ENCODE measurements around the gene EFCAB13. TPM values are rescaled to one million over a fixed set of nuclear protein-coding genes. Genes with fewer than 3 reads are reported as not detected.

The EFCAB13 gene, protein sequence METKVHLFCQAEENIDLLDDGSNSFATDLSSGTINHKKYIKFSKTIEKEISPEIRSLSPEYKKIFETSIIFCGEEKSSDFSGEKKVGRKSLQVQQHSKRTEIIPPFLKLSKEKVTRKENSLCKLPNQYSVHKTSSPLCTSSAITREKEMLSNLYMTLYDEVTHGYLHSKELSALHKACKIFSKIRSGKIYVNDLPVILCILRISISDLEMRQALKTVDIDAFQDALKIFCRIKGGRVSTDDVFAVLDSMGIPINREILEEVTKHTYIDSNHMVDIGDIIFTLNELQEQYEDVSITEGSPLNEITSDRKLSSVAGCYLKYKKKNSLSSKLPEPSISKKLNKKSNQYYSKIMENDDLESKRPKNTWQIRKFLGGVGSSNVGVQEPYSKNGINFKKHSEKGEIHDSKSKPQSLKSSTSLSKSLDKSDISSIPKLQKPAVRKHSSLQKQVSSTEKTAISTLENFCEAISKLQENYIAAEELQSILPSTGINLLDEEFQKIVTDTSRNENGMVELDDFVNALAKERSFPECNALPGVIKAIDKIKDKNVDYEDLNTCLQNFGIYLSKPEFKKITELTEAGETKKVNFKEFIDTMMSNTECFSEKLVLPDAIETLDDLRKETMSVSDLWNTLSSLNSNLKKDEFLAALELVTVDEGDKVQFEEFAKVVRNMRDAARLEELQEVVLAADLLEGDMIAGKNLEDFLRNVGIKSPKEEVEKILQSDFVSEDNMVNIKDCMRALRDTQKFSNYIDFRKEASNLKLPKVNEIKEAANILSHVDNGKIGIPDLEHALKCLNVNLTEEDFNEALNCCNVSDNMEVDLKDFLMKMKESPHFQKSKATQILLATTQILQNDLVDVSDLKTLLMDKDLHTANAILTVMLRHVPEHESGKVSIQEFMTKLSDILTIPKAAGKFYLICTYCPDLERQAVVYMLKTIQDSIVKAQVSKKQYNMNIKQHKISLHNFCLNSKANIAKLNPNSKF
- total RNA-seq (18.8 TPM), polyA plus RNA-seq (ENCODE audit: insufficient read depth, low read depth, low replicate concordance) (2.2 TPM)
- long read RNA-seq, donor 1: 0 reads
- long read RNA-seq, donor 2: 0 reads
- long read RNA-seq, donor 3: 0 reads
- long read RNA-seq, donor 4: 0 reads
- long read RNA-seq, donor 5: 0 reads
- long read RNA-seq, donor 6, partial matches to known transcripts: 7 of 7 reads
- long read RNA-seq, donor 6, other reads (novel, unspliced or antisense): 0 of 7 reads
- long read RNA-seq, donor 7, partial matches to known transcripts: 0 of 4 reads
- long read RNA-seq, donor 7, other reads (novel, unspliced or antisense): 4 of 4 reads
- long read RNA-seq, donor 8, partial matches to known transcripts: 18 of 18 reads
- long read RNA-seq, donor 8, other reads (novel, unspliced or antisense): 0 of 18 reads
- long read RNA-seq, donor 9: 0 reads
- long read RNA-seq, donor 10: 0 reads

GRCh38 chr17:47323382-47324223, at the start of gene EFCAB13:
TSS of gene EFCAB13 (plus strand) at chr17:47323955. CDS start at chr17:47328354, 4,399 bp downstream.
- TF ChIP-seq, protein P1, sequence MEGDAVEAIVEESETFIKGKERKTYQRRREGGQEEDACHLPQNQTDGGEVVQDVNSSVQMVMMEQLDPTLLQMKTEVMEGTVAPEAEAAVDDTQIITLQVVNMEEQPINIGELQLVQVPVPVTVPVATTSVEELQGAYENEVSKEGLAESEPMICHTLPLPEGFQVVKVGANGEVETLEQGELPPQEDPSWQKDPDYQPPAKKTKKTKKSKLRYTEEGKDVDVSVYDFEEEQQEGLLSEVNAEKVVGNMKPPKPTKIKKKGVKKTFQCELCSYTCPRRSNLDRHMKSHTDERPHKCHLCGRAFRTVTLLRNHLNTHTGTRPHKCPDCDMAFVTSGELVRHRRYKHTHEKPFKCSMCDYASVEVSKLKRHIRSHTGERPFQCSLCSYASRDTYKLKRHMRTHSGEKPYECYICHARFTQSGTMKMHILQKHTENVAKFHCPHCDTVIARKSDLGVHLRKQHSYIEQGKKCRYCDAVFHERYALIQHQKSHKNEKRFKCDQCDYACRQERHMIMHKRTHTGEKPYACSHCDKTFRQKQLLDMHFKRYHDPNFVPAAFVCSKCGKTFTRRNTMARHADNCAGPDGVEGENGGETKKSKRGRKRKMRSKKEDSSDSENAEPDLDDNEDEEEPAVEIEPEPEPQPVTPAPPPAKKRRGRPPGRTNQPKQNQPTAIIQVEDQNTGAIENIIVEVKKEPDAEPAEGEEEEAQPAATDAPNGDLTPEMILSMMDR (IDR thresholded peaks at IDR 0.05; ENCODE audit: borderline replicate concordance, extremely low read depth, insufficient read depth): peak; percentile 23
- DNase-seq (peak; percentile 88 to 97 (median 96)), FAIRE-seq (no peak)
- peak within 1 kb of the TSS; percentile 74 to 85 for H3K27ac ChIP-seq (ENCODE audit: low read depth in 2 of 2, low read length in 2 of 2)
- H3K27me3 ChIP-seq (ENCODE audit: control insufficient read depth, insufficient read depth, low read length): no peaks in the 10 kb centered on the region
- peak within 1 kb of the TSS; percentile 71 to 72 (median 71) for H3K9ac ChIP-seq (ENCODE audit: low read length in 3 of 3)
- H3K9me3 ChIP-seq (ENCODE audit: control insufficient read depth in 2 of 3, insufficient read depth in 1 of 3, low read length in 3 of 3): peaks cover 0 to 2% (median 0%) of the 10 kb centered on the region in 3 donors
- intact Hi-C loops (cut with DNase I): no loop called here
- peak within 1 kb of the TSS; percentile 71 to 96 (median 82) for H3K4me3 ChIP-seq (ENCODE audit: low read length in 3 of 3)
- no peaks in the 10 kb centered on the region for H3K36me3 ChIP-seq (ENCODE audit: control insufficient read depth in 2 of 3, insufficient read depth in 3 of 3, low read length in 3 of 3)
- no peaks in the 10 kb centered on the region for H3K4me1 ChIP-seq (ENCODE audit: control insufficient read depth in 2 of 3, insufficient read depth in 2 of 3, low read depth in 1 of 3, low read length in 3 of 3)

DNA sequence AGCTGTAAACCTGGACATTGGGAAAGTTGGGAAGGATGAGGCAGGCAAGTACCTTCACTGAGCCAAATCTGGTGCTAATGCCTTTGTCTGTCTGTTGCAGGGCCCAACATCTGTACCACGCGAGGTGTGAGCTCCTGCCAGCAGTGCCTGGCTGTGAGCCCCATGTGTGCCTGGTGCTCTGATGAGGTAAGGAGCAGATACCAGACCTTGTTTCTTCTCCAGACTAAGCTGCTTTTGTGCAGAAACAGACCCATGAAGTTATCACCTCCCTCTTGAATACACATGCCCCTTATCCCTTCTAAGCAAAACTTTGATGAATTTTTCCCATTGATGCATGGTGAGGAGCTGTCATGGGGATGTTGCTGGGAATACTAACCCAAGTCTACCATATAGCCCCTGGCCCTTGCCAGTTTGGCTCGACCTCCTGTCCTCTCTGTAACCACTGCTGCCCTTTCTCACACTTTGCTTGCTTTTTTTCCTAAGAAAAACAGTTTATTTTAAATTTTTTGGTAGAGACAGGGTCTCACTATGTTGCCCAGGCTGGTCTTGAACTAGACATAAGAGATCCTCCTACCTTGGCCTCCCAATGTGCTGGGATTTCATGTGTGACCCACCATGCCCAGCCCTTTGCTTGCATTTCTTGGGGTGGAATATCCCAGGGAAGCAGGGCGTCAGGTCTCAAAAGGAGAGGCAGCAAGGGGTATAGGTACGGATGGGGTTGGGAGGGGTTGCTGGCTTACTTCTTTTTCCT, 49.3 kb upstream of the EFCAB13 start:
- Histone ChIP-seq H3K36me3 (ENCODE audit: control insufficient read depth in 2 of 3, insufficient read depth in 3 of 3, low read length in 3 of 3) (no peaks in the 10 kb centered on the region), H3K9me3 (ENCODE audit: control insufficient read depth in 2 of 3, insufficient read depth in 1 of 3, low read length in 3 of 3) (no peaks in the 10 kb centered on the region), H3K9ac (ENCODE audit: low read length in 3 of 3) (peak overlapping the region in 1 of 3 donors; percentile 12), H3K4me3 (ENCODE audit: low read length in 3 of 3) (no peak overlapping the region), H3K4me1 (ENCODE audit: control insufficient read depth in 2 of 3, insufficient read depth in 2 of 3, low read depth in 1 of 3, low read length in 3 of 3) (peaks cover 3 to 49% (median 47%) of the 10 kb centered on the region in 3 donors), H3K27me3 (ENCODE audit: control insufficient read depth, insufficient read depth, low read length) (no peaks in the 10 kb centered on the region), H3K27ac (ENCODE audit: low read depth in 2 of 2, low read length in 2 of 2) (peak overlapping the region; percentile 81 to 91)
- TF ChIP-seq, protein P1 (IDR thresholded peaks at IDR 0.05; ENCODE audit: borderline replicate concordance, extremely low read depth, insufficient read depth): no peak
- no peak for FAIRE-seq
- intact Hi-C loops (cut with DNase I): no loop called here
- no peak for DNase-seq

Data from kidney (tissue), 22 donors.